ENCODE results near the gene GLB1L3.
"Not testable (repeated sequence)": the region's sequence is repeated elsewhere in the genome, so short reads cannot be mapped to it uniquely, and the experiment has no call there.

The GLB1L3 gene

DNA sequence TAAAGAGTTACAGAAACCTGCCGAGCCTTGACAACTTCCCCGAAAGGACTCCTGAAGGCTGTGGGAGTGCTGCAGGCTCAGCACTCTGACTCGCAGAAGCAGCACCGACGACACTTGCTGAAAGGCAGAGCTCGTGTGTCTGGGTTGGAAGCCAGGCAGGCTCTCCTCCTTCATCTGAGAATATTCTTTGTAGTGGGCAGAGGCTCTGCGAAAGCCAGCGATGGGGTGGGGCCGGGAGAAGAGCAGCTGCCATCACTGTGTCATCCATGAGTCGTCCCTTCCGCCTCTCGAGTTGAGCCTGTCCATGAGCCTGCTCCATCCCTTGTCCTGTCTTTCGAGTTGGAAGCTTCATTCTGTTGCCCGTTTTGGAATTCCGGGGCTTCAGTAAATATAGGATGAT lies 67.5 kb downstream of the GLB1L3 start:
- DNase-seq (ENCODE audit: low read depth), result no peak

GRCh38 chr11:134344497-134345236 lies 68.5 kb downstream of the GLB1L3 start:
- DNase-seq (ENCODE audit: low read depth), result not testable (repeated sequence)

DNA sequence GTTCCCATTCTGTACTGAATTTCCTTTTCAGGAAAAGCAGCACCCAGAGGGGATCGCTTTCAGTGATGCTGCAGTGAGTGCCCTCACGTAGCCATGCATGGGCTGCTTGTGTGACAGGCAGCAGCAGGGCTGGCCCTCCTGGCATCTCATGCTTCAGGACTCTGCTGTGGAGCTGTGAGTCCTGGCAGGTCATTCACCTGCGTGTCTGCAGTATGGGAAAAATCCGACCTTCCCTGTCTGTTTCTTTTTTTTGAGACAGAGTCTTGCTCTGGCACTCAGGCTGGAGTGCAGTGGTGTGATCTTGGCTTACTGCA lies 69.0 kb downstream of the GLB1L3 start:
- no peak for DNase-seq (ENCODE audit: low read depth)

- DNase-seq (ENCODE audit: low read depth), result no peak
Measured at GRCh38 chr11:134346101-134346975, 70.2 kb downstream of the GLB1L3 start.

DNA sequence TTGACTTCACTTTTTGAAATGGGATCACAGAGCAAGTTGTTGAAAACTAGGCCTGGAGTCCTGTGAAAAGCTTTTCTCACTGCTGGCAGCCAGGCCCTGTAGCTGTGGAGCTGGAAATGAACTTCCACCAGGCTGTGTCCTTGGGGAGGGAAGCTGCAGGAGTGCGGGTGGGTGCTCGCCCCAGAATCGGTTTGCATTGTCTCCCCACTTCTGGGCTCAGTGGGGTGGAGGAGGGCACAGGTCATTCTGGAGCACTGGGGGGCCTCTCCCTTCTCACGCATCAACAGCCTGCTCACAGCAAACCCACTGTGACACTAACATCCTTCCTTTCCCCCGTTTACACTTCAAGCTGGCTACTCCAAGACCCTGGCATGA lies 70.8 kb downstream of the GLB1L3 start:
- no peak for DNase-seq (ENCODE audit: low read depth)

DNA sequence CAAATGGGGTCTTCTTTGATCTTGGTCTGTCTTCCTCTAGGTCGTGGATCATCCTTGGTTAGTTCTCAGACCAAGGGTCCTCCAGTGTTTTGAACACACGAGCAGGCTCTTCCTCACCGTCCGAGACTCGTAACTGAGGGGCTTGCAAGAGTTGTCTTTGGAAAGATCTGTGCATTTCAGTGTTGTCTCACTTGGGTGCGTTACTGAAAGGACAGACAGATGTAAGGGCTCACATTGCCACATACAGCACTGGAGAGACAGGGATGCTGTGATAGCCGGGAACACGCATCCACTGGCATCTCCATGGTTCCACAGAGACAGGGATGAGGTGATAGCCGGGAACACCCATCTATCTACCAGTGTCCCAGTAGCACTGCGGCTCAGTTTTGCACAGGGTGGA lies 71.3 kb downstream of the GLB1L3 start:
- DNase-seq (ENCODE audit: low read depth), result no peak

DNA sequence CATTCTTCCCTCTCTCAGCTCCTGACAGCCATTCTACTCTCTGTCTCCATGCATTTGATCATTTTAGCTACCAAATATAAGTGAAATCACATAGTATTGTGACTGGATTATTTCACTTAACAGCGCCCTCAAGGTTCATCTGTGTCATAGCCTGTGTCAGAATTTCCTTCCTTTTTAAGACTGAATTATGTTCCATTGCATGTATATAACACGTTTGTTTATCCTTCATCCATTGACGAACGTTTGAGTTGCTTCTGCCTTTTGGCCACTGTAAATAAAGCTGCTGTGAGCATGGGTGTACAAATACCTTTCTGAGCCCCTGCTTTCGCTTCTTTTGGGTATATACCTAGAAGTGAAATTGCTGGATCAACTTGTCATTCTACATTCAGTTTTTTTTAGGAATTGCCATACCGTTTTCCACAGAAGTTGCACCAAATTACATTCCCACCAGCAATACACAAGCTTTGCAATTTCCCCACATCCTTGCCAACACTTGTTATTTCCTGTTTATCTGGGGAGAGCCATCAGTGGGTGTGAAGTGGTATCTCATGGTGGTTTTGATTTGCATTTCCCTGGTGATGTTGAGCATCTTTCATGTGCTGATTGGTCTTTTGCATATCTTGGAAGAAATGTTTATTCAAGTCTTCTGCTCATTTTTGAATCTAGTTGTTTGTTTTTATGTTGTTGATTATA lies 73.1 kb downstream of the GLB1L3 start:
- DNase-seq (ENCODE audit: low read depth), result no peak

GRCh38 chr11:134349802-134350355 lies 73.7 kb downstream of the GLB1L3 start:
- DNase-seq (ENCODE audit: low read depth), result no peak

GRCh38 chr11:134350381-134350780 lies 74.2 kb downstream of the GLB1L3 start:
- no peak for DNase-seq (ENCODE audit: low read depth)

- no peak for DNase-seq (ENCODE audit: low read depth)
Measured at GRCh38 chr11:134352111-134352510, 75.9 kb downstream of the GLB1L3 start.

DNA sequence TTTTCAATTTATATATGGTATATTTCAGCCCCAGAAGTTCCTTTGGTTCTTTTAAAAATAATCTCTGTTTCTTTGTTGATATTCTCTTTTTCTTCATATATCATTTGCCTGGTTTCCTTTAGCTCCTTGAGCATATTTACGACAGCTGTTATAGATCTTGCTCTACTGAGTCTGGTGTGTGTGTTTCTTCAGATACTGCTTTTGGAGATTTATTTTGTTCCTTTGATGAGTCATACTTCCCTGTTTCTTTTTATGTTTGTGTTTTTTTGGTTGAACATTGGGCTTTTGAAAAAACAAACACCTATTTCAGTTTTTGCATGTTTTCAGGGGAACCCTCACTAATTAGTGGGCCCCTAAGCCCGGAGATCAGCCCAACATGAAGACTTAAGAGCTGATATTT lies 79.0 kb downstream of the GLB1L3 start:
- no peak for DNase-seq (ENCODE audit: low read depth)

DNA sequence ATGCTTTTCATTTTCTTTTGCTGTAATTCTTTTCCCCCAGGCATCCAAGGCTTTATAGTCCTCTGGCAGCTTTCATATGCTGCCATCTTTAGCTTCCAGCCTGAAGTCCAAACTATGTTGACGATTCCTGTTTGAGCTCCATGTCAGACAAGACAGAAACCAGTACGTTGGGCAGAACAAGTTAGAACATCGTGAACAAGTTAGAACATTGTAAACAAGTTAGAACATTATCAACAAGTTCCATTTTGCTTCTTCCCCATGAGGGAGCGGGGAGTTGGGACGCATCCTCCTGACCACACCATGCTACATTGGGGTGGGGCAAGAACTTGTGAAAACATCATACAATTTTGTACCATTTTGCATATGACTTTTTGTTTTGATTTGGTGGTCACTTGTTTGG lies 79.5 kb downstream of the GLB1L3 start:
- DNase-seq (ENCODE audit: low read depth), result no peak

- DNase-seq (ENCODE audit: low read depth), result no peak
Measured at GRCh38 chr11:134356656-134357544, 80.7 kb downstream of the GLB1L3 start.

- no peak for DNase-seq (ENCODE audit: low read depth)
Measured at GRCh38 chr11:134357545-134357839, 81.3 kb downstream of the GLB1L3 start.

GRCh38 chr11:134358165-134358855 lies 82.1 kb downstream of the GLB1L3 start:
- DNase-seq (ENCODE audit: low read depth), result no peak

DNA sequence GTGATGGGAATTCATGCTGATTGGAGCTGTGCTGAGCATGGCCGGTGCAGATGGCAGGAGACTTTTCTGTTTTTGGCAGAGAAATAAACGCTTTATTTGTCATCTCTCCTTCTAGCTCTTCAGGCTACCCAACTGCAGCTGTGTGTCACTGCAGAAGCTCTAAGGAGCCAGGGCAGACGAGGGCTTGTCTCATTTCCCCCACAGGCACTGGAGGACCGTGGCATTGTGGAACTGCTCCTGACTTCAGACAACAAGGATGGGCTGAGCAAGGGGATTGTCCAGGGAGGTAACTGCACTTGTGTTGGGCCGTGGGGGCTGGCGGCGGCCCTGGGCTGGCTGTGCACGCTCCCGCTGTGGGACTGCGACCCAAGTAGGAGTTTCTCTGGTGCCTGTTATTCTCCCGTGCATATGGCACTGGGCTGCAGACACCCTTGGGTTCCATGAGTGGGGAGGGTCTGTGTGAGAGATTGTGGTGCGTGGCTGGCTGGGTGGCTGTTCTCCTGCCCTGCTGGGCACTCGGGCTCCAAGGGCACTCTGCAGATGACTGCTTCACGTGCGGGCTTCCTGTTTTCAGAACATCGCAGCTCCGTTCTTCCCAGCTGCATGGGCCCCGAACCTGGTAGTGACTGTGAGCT lies 82.8 kb downstream of the GLB1L3 start:
- DNase-seq (ENCODE audit: low read depth), result no peak

GRCh38 chr11:134359646-134360045 lies 83.5 kb downstream of the GLB1L3 start:
- DNase-seq (ENCODE audit: low read depth), result no peak

- DNase-seq (ENCODE audit: low read depth), result peak; percentile 57
Measured at GRCh38 chr11:134360050-134360835, 84.1 kb downstream of the GLB1L3 start.

DNA sequence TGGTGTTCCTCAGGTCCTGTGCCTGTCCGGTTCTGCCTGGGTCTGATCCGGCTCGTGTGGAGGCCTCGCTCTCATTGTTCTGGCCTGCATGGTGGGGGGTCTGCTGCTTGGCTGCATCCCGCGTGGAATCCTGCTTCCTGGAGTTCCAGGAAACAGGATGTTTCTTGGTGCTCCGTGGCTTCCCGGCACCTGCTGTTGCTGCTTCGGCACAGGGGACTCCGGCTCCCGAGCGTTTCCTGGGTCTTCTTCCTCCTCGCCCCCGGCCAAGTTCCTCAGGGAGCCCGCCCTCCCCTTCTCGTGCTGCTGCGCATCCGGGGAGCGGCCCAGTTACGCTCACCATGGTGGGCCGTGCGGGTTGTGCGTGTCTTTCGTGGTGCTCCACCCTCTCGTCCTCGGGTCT lies 85.5 kb downstream of the GLB1L3 start:
- DNase-seq (ENCODE audit: low read depth), result no peak
